ENCODE results near the gene FGD4. TPM values are rescaled to one million over a fixed set of nuclear protein-coding genes. Genes with fewer than 3 reads are reported as not detected.

Gene FGD4
- total RNA-seq, 1 experiment from 2014 or later: 37.4 TPM

- intact Hi-C loops (cut with micrococcal nuclease; ENCODE audit: unreplicated experiment): no loop called here
- Mint-ChIP-seq H3K4me1 (ENCODE audit: low read depth, unreplicated experiment) (no peaks in the 10 kb centered on the region), H3K9me3 (ENCODE audit: low read depth, unreplicated experiment) (no peaks in the 10 kb centered on the region), H3K27me3 (ENCODE audit: unreplicated experiment) (no peaks in the 10 kb centered on the region), H3K27ac (ENCODE audit: unreplicated experiment) (no peak overlapping the region), H3K36me3 (ENCODE audit: insufficient read depth, unreplicated experiment) (peaks cover 10% of the 10 kb centered on the region), H3K4me3 (ENCODE audit: low read depth, unreplicated experiment) (no peak overlapping the region)
- no peak for DNase-seq
- CTCF ChIA-PET: no interaction called here
- no TSS peak for BruUV-seq (replicated peaks)
- no peak for TF ChIP-seq CTCF (IDR thresholded peaks at IDR 0.05; ENCODE audit: unreplicated experiment)
These were observed 218.2 kb downstream of the FGD4 start for GRCh38 chr12:32617534-32617933.

GRCh38 chr12:32618115-32618514 lies 218.8 kb downstream of the FGD4 start:
- intact Hi-C loops (cut with micrococcal nuclease; ENCODE audit: unreplicated experiment): no loop called here
- H3K4me1 Mint-ChIP-seq (ENCODE audit: low read depth, unreplicated experiment): no peaks in the 10 kb centered on the region
- DNase-seq: no peak
- H3K27ac Mint-ChIP-seq (ENCODE audit: unreplicated experiment): no peak overlapping the region
- H3K4me3 Mint-ChIP-seq (ENCODE audit: low read depth, unreplicated experiment): no peak overlapping the region
- H3K36me3 Mint-ChIP-seq (ENCODE audit: insufficient read depth, unreplicated experiment): peaks cover 10% of the 10 kb centered on the region
- no peaks in the 10 kb centered on the region for H3K9me3 Mint-ChIP-seq (ENCODE audit: low read depth, unreplicated experiment)
- CTCF ChIA-PET: no interaction called here
- BruUV-seq (replicated peaks): no TSS peak
- no peak for TF ChIP-seq CTCF (IDR thresholded peaks at IDR 0.05; ENCODE audit: unreplicated experiment)
- no peaks in the 10 kb centered on the region for H3K27me3 Mint-ChIP-seq (ENCODE audit: unreplicated experiment)

- Mint-ChIP-seq H3K9me3 (ENCODE audit: low read depth, unreplicated experiment) (no peaks in the 10 kb centered on the region), H3K4me1 (ENCODE audit: low read depth, unreplicated experiment) (no peaks in the 10 kb centered on the region), H3K36me3 (ENCODE audit: insufficient read depth, unreplicated experiment) (peaks cover 28% of the 10 kb centered on the region), H3K4me3 (ENCODE audit: low read depth, unreplicated experiment) (no peak overlapping the region), H3K27me3 (ENCODE audit: unreplicated experiment) (no peaks in the 10 kb centered on the region), H3K27ac (ENCODE audit: unreplicated experiment) (no peak overlapping the region)
- no TSS peak for BruUV-seq (replicated peaks)
- intact Hi-C loops (cut with micrococcal nuclease; ENCODE audit: unreplicated experiment): no loop called here
- CTCF ChIA-PET: interaction anchor here (0.6 kb wide), 1 partner anchor 8 kb away, joined by 3 read pairs; no protein-coding TSS in a partner anchor
- no peak for DNase-seq
- TF ChIP-seq CTCF (IDR thresholded peaks at IDR 0.05; ENCODE audit: unreplicated experiment): no peak
These were observed 228.6 kb downstream of the FGD4 start for GRCh38 chr12:32627976-32628375.

- Mint-ChIP-seq H3K9me3 (ENCODE audit: low read depth, unreplicated experiment) (no peaks in the 10 kb centered on the region), H3K4me1 (ENCODE audit: low read depth, unreplicated experiment) (no peaks in the 10 kb centered on the region), H3K36me3 (ENCODE audit: insufficient read depth, unreplicated experiment) (peaks cover 23% of the 10 kb centered on the region), H3K27me3 (ENCODE audit: unreplicated experiment) (no peaks in the 10 kb centered on the region), H3K27ac (ENCODE audit: unreplicated experiment) (no peak overlapping the region), H3K4me3 (ENCODE audit: low read depth, unreplicated experiment) (no peak overlapping the region)
- DNase-seq: no peak
- CTCF ChIA-PET: no interaction called here
- BruUV-seq (replicated peaks): no TSS peak
- intact Hi-C loops (cut with micrococcal nuclease; ENCODE audit: unreplicated experiment): no loop called here
- TF ChIP-seq CTCF (IDR thresholded peaks at IDR 0.05; ENCODE audit: unreplicated experiment): no peak
These were observed 242.0 kb downstream of the FGD4 start for GRCh38 chr12:32641287-32641901.
